Progenitor cell of endocrine pancreas (in vitro differentiated cells): ENCODE results near the gene SLC4A7. TPM values are rescaled to one million over a fixed set of nuclear protein-coding genes. Genes with fewer than 3 reads are reported as not detected.
"Not testable (repeated sequence)": the region's sequence is repeated elsewhere in the genome, so short reads cannot be mapped to it uniquely, and the experiment has no call there.

Source experiments
- DNase-seq: peaks from one replicate; pipeline ENCODE4 v3.0.0; 2021; ENCODE audit warnings: low spot score; ENCODE audit not compliant: unreplicated experiment
- H3K27ac Mint-ChIP-seq: 2 replicates; pipeline ENCODE4 v1.8.0; 2021; ENCODE audit warnings: mild to moderate bottlenecking, moderate library complexity, mixed read lengths
- H3K27me3 Mint-ChIP-seq: 2 replicates; pipeline ENCODE4 v1.8.0; 2021; ENCODE audit warnings: mixed read lengths
- H3K36me3 Mint-ChIP-seq: 2 replicates; pipeline ENCODE4 v1.8.0; 2022; ENCODE audit warnings: mixed read lengths; ENCODE audit not compliant: insufficient read depth
- H3K4me1 Mint-ChIP-seq: 2 replicates; pipeline ENCODE4 v1.8.0; 2021; ENCODE audit warnings: low read depth, mixed read lengths
- H3K4me3 Mint-ChIP-seq: 2 replicates; pipeline ENCODE4 v1.8.0; 2021; ENCODE audit warnings: low read depth, mild to moderate bottlenecking, moderate library complexity, mixed read lengths
- H3K9me3 Mint-ChIP-seq: 2 replicates; pipeline ENCODE4 v1.8.0; 2021; ENCODE audit warnings: low read depth, mixed read lengths
- total RNA-seq: library from RNA; stranded (reverse); gene quantifications from 2 replicates; pipeline ENCODE4 v1.2.1, GENCODE V29; 2021
- TF ChIP-seq, protein P1 (sequence below): fragments of 200-600 bp; sonication (generic); IDR thresholded peaks from one replicate; pipeline ENCODE4 v1.5.0; 2021; ENCODE audit warnings: antibody characterized with exemption, mild to moderate bottlenecking; ENCODE audit not compliant: unreplicated experiment

Gene SLC4A7
- total RNA-seq, 1 donor from 2014 or later, result 69.7 TPM

DNA sequence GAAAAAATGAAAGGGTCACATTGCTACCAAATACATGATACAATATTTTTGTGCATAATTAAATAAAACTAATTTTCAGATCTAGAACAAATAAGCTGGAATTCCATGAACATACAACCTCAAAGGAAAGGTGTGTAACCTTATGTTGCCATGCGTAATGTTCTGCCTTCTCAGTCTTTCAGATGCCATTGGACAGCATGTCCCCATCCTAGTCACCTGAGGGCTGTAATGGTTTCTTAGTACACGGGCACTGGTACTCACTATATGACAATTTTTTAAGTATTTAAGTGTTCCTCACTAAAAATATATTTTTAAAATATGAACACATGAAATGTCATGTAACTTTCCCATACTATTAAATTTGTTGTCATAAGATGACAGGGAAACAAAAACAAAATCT lies 139.1 kb downstream of the SLC4A7 start:
- Mint-ChIP-seq H3K4me3 (no peak overlapping the region), H3K9me3 (no peaks in the 10 kb centered on the region), H3K4me1 (no peaks in the 10 kb centered on the region), H3K27me3 (no peaks in the 10 kb centered on the region), H3K36me3 (no peaks in the 10 kb centered on the region), H3K27ac (no peak overlapping the region)
- TF ChIP-seq, protein P1, sequence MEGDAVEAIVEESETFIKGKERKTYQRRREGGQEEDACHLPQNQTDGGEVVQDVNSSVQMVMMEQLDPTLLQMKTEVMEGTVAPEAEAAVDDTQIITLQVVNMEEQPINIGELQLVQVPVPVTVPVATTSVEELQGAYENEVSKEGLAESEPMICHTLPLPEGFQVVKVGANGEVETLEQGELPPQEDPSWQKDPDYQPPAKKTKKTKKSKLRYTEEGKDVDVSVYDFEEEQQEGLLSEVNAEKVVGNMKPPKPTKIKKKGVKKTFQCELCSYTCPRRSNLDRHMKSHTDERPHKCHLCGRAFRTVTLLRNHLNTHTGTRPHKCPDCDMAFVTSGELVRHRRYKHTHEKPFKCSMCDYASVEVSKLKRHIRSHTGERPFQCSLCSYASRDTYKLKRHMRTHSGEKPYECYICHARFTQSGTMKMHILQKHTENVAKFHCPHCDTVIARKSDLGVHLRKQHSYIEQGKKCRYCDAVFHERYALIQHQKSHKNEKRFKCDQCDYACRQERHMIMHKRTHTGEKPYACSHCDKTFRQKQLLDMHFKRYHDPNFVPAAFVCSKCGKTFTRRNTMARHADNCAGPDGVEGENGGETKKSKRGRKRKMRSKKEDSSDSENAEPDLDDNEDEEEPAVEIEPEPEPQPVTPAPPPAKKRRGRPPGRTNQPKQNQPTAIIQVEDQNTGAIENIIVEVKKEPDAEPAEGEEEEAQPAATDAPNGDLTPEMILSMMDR, result no peak
- no peak for DNase-seq

GRCh38 chr3:27344192-27344591 lies 140.0 kb downstream of the SLC4A7 start:
- no peaks in the 10 kb centered on the region for H3K36me3 Mint-ChIP-seq
- H3K9me3 Mint-ChIP-seq, result no peaks in the 10 kb centered on the region
- DNase-seq, result no peak
- TF ChIP-seq, protein P1, result no peak
- no peaks in the 10 kb centered on the region for H3K4me1 Mint-ChIP-seq
- no peak overlapping the region for H3K4me3 Mint-ChIP-seq
- no peak overlapping the region for H3K27ac Mint-ChIP-seq
- no peaks in the 10 kb centered on the region for H3K27me3 Mint-ChIP-seq

DNA sequence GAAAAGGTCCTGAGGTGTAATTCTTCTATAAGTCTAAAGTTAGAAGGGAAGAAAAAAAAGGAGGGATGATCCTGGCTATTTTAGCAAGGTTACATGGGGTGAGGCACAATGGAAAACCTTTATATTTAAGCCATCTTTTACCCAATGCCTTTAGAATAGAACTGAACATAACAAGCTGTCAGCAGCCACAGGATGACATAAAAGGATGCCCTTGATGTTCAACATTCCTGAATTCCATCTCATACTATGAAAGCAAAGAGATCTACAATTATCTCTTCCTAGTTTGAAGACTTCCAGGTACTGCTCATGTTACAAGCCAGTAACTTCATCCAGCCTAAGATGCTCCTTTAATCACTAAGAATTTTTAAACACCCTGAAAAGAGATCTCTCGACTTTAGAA lies 141.9 kb downstream of the SLC4A7 start:
- no peak overlapping the region for H3K4me3 Mint-ChIP-seq
- peaks cover 3% of the 10 kb centered on the region for H3K36me3 Mint-ChIP-seq
- TF ChIP-seq, protein P1, result no peak
- H3K9me3 Mint-ChIP-seq, result peaks cover 4% of the 10 kb centered on the region
- DNase-seq, result no peak
- H3K4me1 Mint-ChIP-seq, result no peaks in the 10 kb centered on the region
- H3K27me3 Mint-ChIP-seq, result no peaks in the 10 kb centered on the region
- no peak overlapping the region for H3K27ac Mint-ChIP-seq

DNA sequence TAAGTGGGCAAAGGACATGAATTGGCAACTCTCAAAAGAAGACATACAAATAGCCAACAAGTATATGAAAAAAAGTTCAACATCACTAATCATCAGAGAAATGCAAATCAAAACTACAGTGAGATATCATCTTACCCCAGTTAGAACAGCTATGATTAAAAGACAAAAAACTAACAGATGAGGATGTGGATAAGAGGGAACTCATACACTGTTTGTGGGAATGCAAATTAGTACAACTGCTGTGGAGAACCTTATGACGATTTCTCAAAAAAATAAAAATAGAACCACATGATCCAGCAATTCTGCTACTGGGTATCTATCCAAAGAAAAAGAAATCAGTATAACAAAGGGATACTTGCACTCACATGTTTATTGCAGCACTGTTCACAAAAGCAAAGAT lies 143.7 kb downstream of the SLC4A7 start:
- peaks cover 5% of the 10 kb centered on the region for H3K4me1 Mint-ChIP-seq
- H3K27ac Mint-ChIP-seq, result no peak overlapping the region
- H3K4me3 Mint-ChIP-seq, result no peak overlapping the region
- no peak for DNase-seq
- H3K36me3 Mint-ChIP-seq, result peaks cover 3% of the 10 kb centered on the region
- no peaks in the 10 kb centered on the region for H3K27me3 Mint-ChIP-seq
- TF ChIP-seq, protein P1, result no peak
- H3K9me3 Mint-ChIP-seq, result peaks cover 15% of the 10 kb centered on the region

GRCh38 chr3:27335571-27335970 lies 148.6 kb downstream of the SLC4A7 start:
- Mint-ChIP-seq H3K9me3 (peaks cover 18% of the 10 kb centered on the region), H3K4me3 (no peak overlapping the region), H3K4me1 (peaks cover 6% of the 10 kb centered on the region), H3K27ac (no peak overlapping the region), H3K27me3 (no peaks in the 10 kb centered on the region), H3K36me3 (peaks cover 5% of the 10 kb centered on the region)
- TF ChIP-seq, protein P1, result no peak
- DNase-seq, result no peak

DNA sequence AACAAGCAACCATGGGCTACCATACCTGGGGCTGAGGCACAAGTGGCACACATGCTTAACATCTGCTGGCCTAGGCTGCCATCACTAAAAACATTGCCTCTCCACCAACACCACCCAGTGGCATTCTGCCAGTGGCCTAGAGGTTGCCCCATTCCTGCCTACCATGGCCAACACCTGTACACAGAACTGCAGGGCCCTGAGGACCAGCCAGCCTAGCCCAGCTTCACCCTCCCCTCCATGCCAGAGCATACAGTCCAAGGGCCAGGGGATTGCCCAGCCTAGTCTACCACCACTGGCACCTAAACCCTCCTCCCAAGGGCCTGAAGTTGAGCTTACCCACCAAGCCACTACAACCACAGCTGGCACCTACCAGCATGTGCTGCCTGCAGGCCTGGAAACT lies 150.3 kb downstream of the SLC4A7 start:
- Mint-ChIP-seq H3K9me3 (peaks cover 26% of the 10 kb centered on the region), H3K27me3 (no peaks in the 10 kb centered on the region), H3K27ac (no peak overlapping the region), H3K4me3 (no peak overlapping the region), H3K36me3 (peaks cover 5% of the 10 kb centered on the region), H3K4me1 (peaks cover 6% of the 10 kb centered on the region)
- DNase-seq, result no peak
- TF ChIP-seq, protein P1, result no peak

DNA sequence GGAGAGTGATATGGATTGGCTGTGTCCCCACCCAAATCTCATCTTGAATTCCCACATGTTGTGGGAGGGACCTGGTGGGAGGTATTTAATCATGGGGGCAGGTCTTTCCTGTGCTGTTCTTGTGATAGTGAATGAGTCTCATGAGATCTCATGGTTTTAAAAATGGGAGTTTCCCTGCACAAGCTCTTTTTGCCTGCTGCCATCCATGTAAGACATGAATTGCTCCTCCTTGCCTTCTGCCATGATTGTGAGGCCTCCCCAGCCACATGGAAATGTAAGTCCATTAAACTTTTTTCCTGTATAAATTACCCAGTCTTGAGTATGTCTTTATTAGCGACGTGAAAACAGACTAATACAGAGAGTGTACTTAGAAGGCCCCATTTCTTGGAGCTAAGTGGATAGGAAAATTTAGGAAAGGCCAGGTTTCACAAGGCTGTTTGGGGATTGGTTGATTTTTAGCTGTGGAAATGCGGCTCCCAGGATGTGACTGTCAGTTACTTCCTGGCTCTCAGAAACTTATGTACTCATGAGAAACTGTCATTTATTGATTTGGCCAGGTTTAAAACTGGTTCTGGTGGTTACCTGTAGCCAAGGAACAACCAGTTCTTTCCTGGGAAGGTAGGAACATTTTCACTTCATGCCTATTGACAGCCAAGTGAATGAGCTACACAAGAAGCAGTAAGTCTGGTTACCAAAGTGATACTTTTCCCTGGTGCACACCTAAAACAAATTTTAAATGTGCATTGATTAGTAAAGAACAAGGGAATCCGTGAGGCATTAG lies 155.0 kb downstream of the SLC4A7 start:
- not testable (repeated sequence) for H3K4me3 Mint-ChIP-seq, H3K36me3 Mint-ChIP-seq, DNase-seq, H3K27ac Mint-ChIP-seq, H3K4me1 Mint-ChIP-seq, H3K27me3 Mint-ChIP-seq
- H3K9me3 Mint-ChIP-seq, result peaks cover 12% of the 10 kb centered on the region
